ENCODE measurements around the gene CLRN2. TPM values are rescaled to one million over a fixed set of nuclear protein-coding genes. Genes with fewer than 3 reads are reported as not detected.

Gene CLRN2
- total and polyA plus RNA-seq, 2 of the 4 experiments (the other 2 are of a cell fraction), result not detected

GRCh38 chr4:17556498-17556897 lies 41.5 kb downstream of the CLRN2 start:
- Histone ChIP-seq H3K36me3 (ENCODE audit: control insufficient read depth, insufficient read depth, low read length) (no peaks in the 10 kb centered on the region), H4K20me1 (ENCODE audit: insufficient read depth, low read length) (no peaks in the 10 kb centered on the region), H3K27me3 (ENCODE audit: control insufficient read depth, insufficient read depth, low read length) (peaks cover 12% of the 10 kb centered on the region), H2BK15ac (ENCODE audit: low read depth, low read length) (no peak overlapping the region), H3K9me3 (ENCODE audit: control insufficient read depth, insufficient read depth, low read length) (no peaks in the 10 kb centered on the region), H2AFZ (replicated peaks; ENCODE audit: low read length, poor library complexity) (no peak overlapping the region), H3K4ac (ENCODE audit: low read depth, low read length) (no peak overlapping the region), H3K23ac (ENCODE audit: low read depth, low read length) (no peak overlapping the region), H4K91ac (ENCODE audit: insufficient read depth, low read depth, low read length) (no peak overlapping the region), H3K79me1 (ENCODE audit: low read depth in 1 of 2, low read length in 2 of 2) (no peaks in the 10 kb centered on the region), H3K4me1 (ENCODE audit: control insufficient read depth, insufficient read depth, low read length) (no peaks in the 10 kb centered on the region), H3K9ac (ENCODE audit: low read depth, low read length) (no peak overlapping the region), H3K9me1 (ENCODE audit: insufficient read depth, low read length) (no peaks in the 10 kb centered on the region), H3K18ac (ENCODE audit: low read depth, low read length) (no peak overlapping the region), H2BK5ac (ENCODE audit: low read depth, low read length, poor library complexity, severe bottlenecking) (no peak overlapping the region), H2BK20ac (ENCODE audit: low read depth, low read length) (no peak overlapping the region), H3K27ac (ENCODE audit: insufficient read depth, low read length) (no peak overlapping the region), H4K8ac (ENCODE audit: low read depth in 2 of 2, low read length in 2 of 2) (no peak overlapping the region), H2AK9ac (replicated peaks; ENCODE audit: low read depth, low read length, poor library complexity) (no peak overlapping the region), H3K14ac (replicated peaks; ENCODE audit: low read depth, low read length) (no peak overlapping the region), H4K5ac (ENCODE audit: low read depth, low read length) (no peak overlapping the region), H2BK120ac (ENCODE audit: low read depth, low read length) (no peak overlapping the region), H3K4me2 (ENCODE audit: low read depth, low read length) (no peak overlapping the region), H3K56ac (ENCODE audit: extremely low read depth, insufficient read depth, low read length) (no peak overlapping the region), H2AK5ac (ENCODE audit: low read depth, low read length) (no peak overlapping the region), H3K4me3 (ENCODE audit: insufficient read depth, low read depth, low read length) (no peak overlapping the region)
- ChIA-PET POLR2A (ENCODE audit: unreplicated experiment) (no interaction called here), CTCF (interaction anchor here (0.5 to 0.6 kb wide), 3 partner anchors 82 to 248 kb away, joined by 3 to 4 read pairs (median 4); no protein-coding TSS in a partner anchor)
- no peak for ATAC-seq (ENCODE audit: low read depth)
- intact Hi-C loops (cut with micrococcal nuclease), result no loop called here
- TF ChIP-seq RFX5 (IDR thresholded peaks at IDR 0.05; ENCODE audit: low read depth, low read length) (no peak), RAD21 (IDR thresholded peaks at IDR 0.05; ENCODE audit: low read length) (no peak), MAFK (IDR thresholded peaks at IDR 0.05; ENCODE audit: low read depth, low read length) (no peak), NFE2L2 (IDR thresholded peaks at IDR 0.05; ENCODE audit: low read depth, low read length) (no peak), POLR2A (IDR thresholded peaks at IDR 0.05; ENCODE audit: low read depth, low read length) (no peak), SMC3 (IDR thresholded peaks at IDR 0.05; ENCODE audit: low read depth, low read length) (no peak), CTCF (conservative IDR thresholded peaks at IDR 0.05; ENCODE audit: low read depth, low read length) (no peak), CEBPB (IDR thresholded peaks at IDR 0.05; ENCODE audit: low read depth, low read length) (no peak), USF2 (IDR thresholded peaks at IDR 0.05; ENCODE audit: low read depth, low read length) (no peak), FOS (IDR thresholded peaks at IDR 0.05; ENCODE audit: low read depth, low read length) (no peak), MAZ (IDR thresholded peaks at IDR 0.05; ENCODE audit: borderline replicate concordance, low read depth, low read length) (no peak), RCOR1 (IDR thresholded peaks at IDR 0.05; ENCODE audit: insufficient replicate concordance, low read length) (no peak), CHD1 (IDR thresholded peaks at IDR 0.05; ENCODE audit: low read depth, low read length) (no peak), ELK1 (IDR thresholded peaks at IDR 0.05; ENCODE audit: borderline replicate concordance, low read depth, low read length) (no peak), MXI1 (IDR thresholded peaks at IDR 0.05; ENCODE audit: borderline replicate concordance, low read depth, low read length) (no peak), BHLHE40 (IDR thresholded peaks at IDR 0.05; ENCODE audit: low read depth, low read length) (no peak)
- in situ Hi-C loops (cut with MboI; ENCODE audit: low sequenced_read_pairs), result no loop called here
- dilution Hi-C loops (cut with HindIII; ENCODE audit: low sequenced_read_pairs, unreplicated experiment), result no loop called here
- no peak for DNase-seq
- no TSS peak for BruUV-seq (replicated peaks)
